ENCODE data around the gene RUBCNL.
"Not testable (repeated sequence)": the region's sequence is repeated elsewhere in the genome, so short reads cannot be mapped to it uniquely, and the experiment has no call there.

Gene RUBCNL

GRCh38 chr13:46387064-46387851, at the start of gene RUBCNL:
Gene RUBCNL (minus strand): TSS chr13:46387252. CDS start chr13:46372475, 14,777 bp downstream.
- no peak within 1 kb of the TSS for H3K27ac Mint-ChIP-seq
- H3K36me3 Mint-ChIP-seq = no peaks in the 10 kb centered on the region
- peaks cover 25% of the 10 kb centered on the region for H3K4me1 Mint-ChIP-seq
- peaks cover 27% of the 10 kb centered on the region for H3K27me3 Mint-ChIP-seq
- no peaks in the 10 kb centered on the region for H3K9me3 Mint-ChIP-seq
- H3K4me3 Mint-ChIP-seq = peak within 1 kb of the TSS; percentile 89

- not testable (repeated sequence) for H3K4me3 Mint-ChIP-seq, H3K4me1 Mint-ChIP-seq, H3K27me3 Mint-ChIP-seq, H3K36me3 Mint-ChIP-seq, H3K27ac Mint-ChIP-seq, H3K9me3 Mint-ChIP-seq
Measured at GRCh38 chr13:46429558-46429957, 42.5 kb upstream of the RUBCNL start.

- H3K4me3 Mint-ChIP-seq = no peak overlapping the region
- H3K27ac Mint-ChIP-seq = no peak overlapping the region
- no peaks in the 10 kb centered on the region for H3K9me3 Mint-ChIP-seq
- H3K36me3 Mint-ChIP-seq = no peaks in the 10 kb centered on the region
- H3K4me1 Mint-ChIP-seq = peaks cover 11% of the 10 kb centered on the region
- H3K27me3 Mint-ChIP-seq = peaks cover 2% of the 10 kb centered on the region
Measured at GRCh38 chr13:46405457-46405856, 18.4 kb upstream of the RUBCNL start.

- Mint-ChIP-seq H3K27me3 (no peaks in the 10 kb centered on the region), H3K36me3 (no peaks in the 10 kb centered on the region), H3K4me3 (no peak overlapping the region), H3K4me1 (peaks cover 11% of the 10 kb centered on the region), H3K27ac (no peak overlapping the region), H3K9me3 (no peaks in the 10 kb centered on the region)
Measured at GRCh38 chr13:46404733-46405100, 17.7 kb upstream of the RUBCNL start.

- Mint-ChIP-seq H3K36me3 (no peaks in the 10 kb centered on the region), H3K27me3 (no peaks in the 10 kb centered on the region), H3K4me1 (peaks cover 11% of the 10 kb centered on the region), H3K9me3 (no peaks in the 10 kb centered on the region), H3K4me3 (no peak overlapping the region), H3K27ac (no peak overlapping the region)
Measured at GRCh38 chr13:46403851-46404732, 17.0 kb upstream of the RUBCNL start.

GRCh38 chr13:46402178-46402577, 15.1 kb upstream of the RUBCNL start:
- Mint-ChIP-seq H3K36me3 (no peaks in the 10 kb centered on the region), H3K4me1 (peaks cover 11% of the 10 kb centered on the region), H3K27me3 (no peaks in the 10 kb centered on the region), H3K4me3 (no peak overlapping the region), H3K9me3 (no peaks in the 10 kb centered on the region), H3K27ac (no peak overlapping the region)

GRCh38 chr13:46401432-46401831, 14.4 kb upstream of the RUBCNL start:
- H3K4me3 Mint-ChIP-seq = no peak overlapping the region
- peaks cover 11% of the 10 kb centered on the region for H3K4me1 Mint-ChIP-seq
- H3K9me3 Mint-ChIP-seq = no peaks in the 10 kb centered on the region
- H3K27ac Mint-ChIP-seq = no peak overlapping the region
- no peaks in the 10 kb centered on the region for H3K36me3 Mint-ChIP-seq
- H3K27me3 Mint-ChIP-seq = no peaks in the 10 kb centered on the region

GRCh38 chr13:46396341-46396740, 9.3 kb upstream of the RUBCNL start:
- H3K4me1 Mint-ChIP-seq = no peaks in the 10 kb centered on the region
- no peaks in the 10 kb centered on the region for H3K9me3 Mint-ChIP-seq
- H3K36me3 Mint-ChIP-seq = no peaks in the 10 kb centered on the region
- no peaks in the 10 kb centered on the region for H3K27me3 Mint-ChIP-seq
- H3K27ac Mint-ChIP-seq = no peak overlapping the region
- H3K4me3 Mint-ChIP-seq = no peak overlapping the region

- H3K36me3 Mint-ChIP-seq = no peaks in the 10 kb centered on the region
- H3K9me3 Mint-ChIP-seq = no peaks in the 10 kb centered on the region
- H3K27ac Mint-ChIP-seq = no peak overlapping the region
- H3K4me1 Mint-ChIP-seq = peaks cover 16% of the 10 kb centered on the region
- no peak overlapping the region for H3K4me3 Mint-ChIP-seq
- H3K27me3 Mint-ChIP-seq = no peaks in the 10 kb centered on the region
Measured at GRCh38 chr13:46392967-46393366, 5.9 kb upstream of the RUBCNL start.

- Mint-ChIP-seq H3K4me3 (no peak overlapping the region), H3K9me3 (no peaks in the 10 kb centered on the region), H3K27ac (no peak overlapping the region), H3K4me1 (peaks cover 25% of the 10 kb centered on the region), H3K27me3 (peaks cover 17% of the 10 kb centered on the region), H3K36me3 (no peaks in the 10 kb centered on the region)
Measured at GRCh38 chr13:46389457-46390451, 2.7 kb upstream of the RUBCNL start.

GRCh38 chr13:46388846-46389245, 1.8 kb upstream of the RUBCNL start:
- no peak overlapping the region for H3K4me3 Mint-ChIP-seq
- H3K27ac Mint-ChIP-seq = peak overlapping the region; percentile 46
- peaks cover 25% of the 10 kb centered on the region for H3K4me1 Mint-ChIP-seq
- H3K9me3 Mint-ChIP-seq = no peaks in the 10 kb centered on the region
- H3K36me3 Mint-ChIP-seq = no peaks in the 10 kb centered on the region
- H3K27me3 Mint-ChIP-seq = peaks cover 20% of the 10 kb centered on the region

- Mint-ChIP-seq H3K9me3 (no peaks in the 10 kb centered on the region), H3K4me1 (peaks cover 25% of the 10 kb centered on the region)
Measured at GRCh38 chr13:46388308-46388707, 1.3 kb upstream of the RUBCNL start.

GRCh38 chr13:46386392-46387063, 524 bp downstream of the RUBCNL start:
- Mint-ChIP-seq H3K4me1 (peaks cover 25% of the 10 kb centered on the region), H3K9me3 (no peaks in the 10 kb centered on the region), H3K27me3 (peaks cover 28% of the 10 kb centered on the region), H3K36me3 (no peaks in the 10 kb centered on the region), H3K27ac (no peak overlapping the region), H3K4me3 (peak overlapping the region; percentile 89)

More at GRCh38 chr13:46388308-46388707, 1.3 kb upstream of the RUBCNL start:
- H3K27ac Mint-ChIP-seq = no peak overlapping the region
- peaks cover 24% of the 10 kb centered on the region for H3K27me3 Mint-ChIP-seq
- H3K36me3 Mint-ChIP-seq = no peaks in the 10 kb centered on the region
- H3K4me3 Mint-ChIP-seq = no peak overlapping the region

GRCh38 chr13:46385946-46386345, 1.1 kb downstream of the RUBCNL start:
- H3K36me3 Mint-ChIP-seq = no peaks in the 10 kb centered on the region
- H3K27ac Mint-ChIP-seq = no peak overlapping the region
- peaks cover 28% of the 10 kb centered on the region for H3K27me3 Mint-ChIP-seq
- H3K9me3 Mint-ChIP-seq = no peaks in the 10 kb centered on the region
- peaks cover 25% of the 10 kb centered on the region for H3K4me1 Mint-ChIP-seq
- H3K4me3 Mint-ChIP-seq = no peak overlapping the region

- Mint-ChIP-seq H3K27ac (no peak overlapping the region), H3K27me3 (peaks cover 28% of the 10 kb centered on the region), H3K9me3 (no peaks in the 10 kb centered on the region), H3K4me3 (no peak overlapping the region), H3K36me3 (no peaks in the 10 kb centered on the region), H3K4me1 (peaks cover 9% of the 10 kb centered on the region)
Measured at GRCh38 chr13:46383383-46383782, 3.7 kb downstream of the RUBCNL start.

All from activated naive CD4-positive, alpha-beta T cell treated with anti-CD3 and anti-CD28 coated beads, Interleukin-2, amount 50 U/mL, for 24 hours (primary cell).